Esophagus muscularis mucosa (tissue), 4 donors: ENCODE results near the gene HERPUD2. TPM values are rescaled to one million over a fixed set of nuclear protein-coding genes. Genes with fewer than 3 reads are reported as not detected.
"Not testable (repeated sequence)": the region's sequence is repeated elsewhere in the genome, so short reads cannot be mapped to it uniquely, and the experiment has no call there.

Experiments
- DNase-seq: peaks from one replicate; pipeline ENCODE4 v3.0.0-alpha.2; 2017; ENCODE audit errors: extremely low spot score
- H3K27ac ChIP-seq, 4 donors: fragments of 200-600 bp; sonication (generic); replicated peaks in 1 of 4; 1 replicate in 3 of 4; 2 replicates in 1 of 4; pipeline ENCODE4 v1.5.1; 2016 to 2019; ENCODE audit warnings: mild to moderate bottlenecking in 1 of 4
- H3K27me3 ChIP-seq, 4 donors: fragments of 200-600 bp; sonication (generic); one replicate each; pipeline versions ENCODE4 v1.5.1 to v1.6.0; 2016 to 2019
- H3K36me3 ChIP-seq, 4 donors: fragments of 200-600 bp; sonication (generic); one replicate each; pipeline ENCODE4 v1.5.1; 2016 to 2019
- H3K4me1 ChIP-seq, 4 donors: fragments of 200-600 bp; sonication (generic); one replicate each; pipeline ENCODE4 v1.5.1; 2016 to 2019
- H3K4me3 ChIP-seq, 4 donors: fragments of 200-600 bp; sonication (generic); 1 replicate in 2 of 4; 2 replicates in 2 of 4; pipeline ENCODE4 v1.5.1; 2016 to 2019; ENCODE audit warnings: mild to moderate bottlenecking in 4 of 4, moderate library complexity in 1 of 4
- H3K9me3 ChIP-seq, 4 donors: fragments of 200-600 bp; sonication (generic); 1 replicate in 3 of 4; 2 replicates in 1 of 4; pipeline ENCODE4 v1.5.1; 2016 to 2019
- EP300 ChIP-seq: sonication (generic); formaldehyde crosslinking; IDR thresholded peaks from one replicate; pipeline ENCODE4 v1.6.1; 2017; ENCODE audit warnings: antibody characterized with exemption
- POLR2A ChIP-seq: fragments of 450-650 bp; IDR thresholded peaks from one replicate; pipeline ENCODE4 v1.6.1; 2017; ENCODE audit warnings: antibody characterized with exemption, moderate library complexity, mild to moderate bottlenecking, low read depth
- POLR2AphosphoS5 ChIP-seq, 2 donors: sonication (generic); formaldehyde crosslinking; IDR thresholded peaks; one replicate each; pipeline ENCODE4 v1.6.1; 2017; ENCODE audit warnings: antibody characterized with exemption in 2 of 2
- WGBS: methylation state at CpG from one replicate; pipeline ENCODE4 v1.1.5; 2018; 5-methylcytosine and 5-hydroxymethylcytosine counted together
- intact Hi-C: fragments of 100-400 bp; cut with DNase I; formaldehyde crosslinking; loops from one replicate; pipeline ENCODE4 v1.15.1; 2023
- total RNA-seq, 4 donors: library from RNA; depleted of rRNA; stranded (reverse); fragments of >200 nt; gene quantifications; one replicate each; pipeline versions ENCODE4 v1.1.0 to v1.2.1, GENCODE V29; 2016
- TF ChIP-seq, protein P1 (sequence below), 3 experiments: fragments of 200-600 bp in 2 of 3; fragments of 450-650 bp in 1 of 3; sonication (generic) in 2 of 3; IDR thresholded peaks; one replicate each; pipeline ENCODE4 v1.5.1; 2017 to 2019; ENCODE audit warnings: antibody characterized with exemption in 3 of 3, mild to moderate bottlenecking in 2 of 3, moderate library complexity in 1 of 3

HERPUD2 gene
- total RNA-seq, 4 donors from 2014 or later, result 25.3 to 43.4 (median 33.9) TPM

DNA sequence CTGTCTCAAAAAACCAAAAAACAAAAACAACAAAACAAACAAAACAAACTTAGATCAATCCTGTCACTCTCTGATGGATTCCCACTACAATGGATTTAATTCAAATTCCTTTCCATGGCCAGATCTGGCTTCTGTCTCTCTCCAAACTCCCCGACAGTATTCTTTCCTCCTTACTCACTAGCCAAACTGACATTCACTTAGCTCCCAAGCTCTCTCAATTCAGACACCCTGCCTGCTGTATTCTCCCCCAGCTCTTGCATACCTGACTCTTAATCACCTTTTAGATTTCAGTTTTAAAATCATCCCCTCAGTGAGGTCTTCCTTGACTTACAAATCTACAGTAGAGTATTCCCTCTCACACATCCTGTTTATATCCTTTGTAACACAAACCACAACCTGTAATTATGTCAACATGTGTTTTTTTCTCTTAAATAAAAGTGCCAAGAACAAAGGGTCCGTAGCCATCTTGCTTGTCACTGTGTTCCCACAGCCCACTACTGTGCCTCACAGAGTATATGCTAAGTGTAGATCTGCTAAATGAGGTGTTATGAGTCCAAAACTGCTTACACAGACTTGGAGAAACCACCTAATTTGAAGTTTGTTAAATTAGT lies 14.4 kb downstream of the HERPUD2 start:
- H3K27ac ChIP-seq, result no peak overlapping the region
- no peak for DNase-seq
- peaks cover 0 to 11% (median 5%) of the 10 kb centered on the region in 4 donors for H3K36me3 ChIP-seq
- no peaks in the 10 kb centered on the region for H3K9me3 ChIP-seq
- H3K4me1 ChIP-seq, result peaks cover 25 to 45% (median 36%) of the 10 kb centered on the region in 4 donors
- no peak for TF ChIP-seq POLR2AphosphoS5 (IDR thresholded peaks at IDR 0.05)
- TF ChIP-seq EP300, result no peak
- no peak for TF ChIP-seq POLR2A
- TF ChIP-seq, protein P1, sequence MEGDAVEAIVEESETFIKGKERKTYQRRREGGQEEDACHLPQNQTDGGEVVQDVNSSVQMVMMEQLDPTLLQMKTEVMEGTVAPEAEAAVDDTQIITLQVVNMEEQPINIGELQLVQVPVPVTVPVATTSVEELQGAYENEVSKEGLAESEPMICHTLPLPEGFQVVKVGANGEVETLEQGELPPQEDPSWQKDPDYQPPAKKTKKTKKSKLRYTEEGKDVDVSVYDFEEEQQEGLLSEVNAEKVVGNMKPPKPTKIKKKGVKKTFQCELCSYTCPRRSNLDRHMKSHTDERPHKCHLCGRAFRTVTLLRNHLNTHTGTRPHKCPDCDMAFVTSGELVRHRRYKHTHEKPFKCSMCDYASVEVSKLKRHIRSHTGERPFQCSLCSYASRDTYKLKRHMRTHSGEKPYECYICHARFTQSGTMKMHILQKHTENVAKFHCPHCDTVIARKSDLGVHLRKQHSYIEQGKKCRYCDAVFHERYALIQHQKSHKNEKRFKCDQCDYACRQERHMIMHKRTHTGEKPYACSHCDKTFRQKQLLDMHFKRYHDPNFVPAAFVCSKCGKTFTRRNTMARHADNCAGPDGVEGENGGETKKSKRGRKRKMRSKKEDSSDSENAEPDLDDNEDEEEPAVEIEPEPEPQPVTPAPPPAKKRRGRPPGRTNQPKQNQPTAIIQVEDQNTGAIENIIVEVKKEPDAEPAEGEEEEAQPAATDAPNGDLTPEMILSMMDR (IDR thresholded peaks at IDR 0.05), result no peak
- WGBS, result 79% methylated on average over 2 of the region's 2 CpGs
- H3K27me3 ChIP-seq, result no peaks in the 10 kb centered on the region
- no peak overlapping the region for H3K4me3 ChIP-seq
- intact Hi-C loops, result no loop called here

DNA sequence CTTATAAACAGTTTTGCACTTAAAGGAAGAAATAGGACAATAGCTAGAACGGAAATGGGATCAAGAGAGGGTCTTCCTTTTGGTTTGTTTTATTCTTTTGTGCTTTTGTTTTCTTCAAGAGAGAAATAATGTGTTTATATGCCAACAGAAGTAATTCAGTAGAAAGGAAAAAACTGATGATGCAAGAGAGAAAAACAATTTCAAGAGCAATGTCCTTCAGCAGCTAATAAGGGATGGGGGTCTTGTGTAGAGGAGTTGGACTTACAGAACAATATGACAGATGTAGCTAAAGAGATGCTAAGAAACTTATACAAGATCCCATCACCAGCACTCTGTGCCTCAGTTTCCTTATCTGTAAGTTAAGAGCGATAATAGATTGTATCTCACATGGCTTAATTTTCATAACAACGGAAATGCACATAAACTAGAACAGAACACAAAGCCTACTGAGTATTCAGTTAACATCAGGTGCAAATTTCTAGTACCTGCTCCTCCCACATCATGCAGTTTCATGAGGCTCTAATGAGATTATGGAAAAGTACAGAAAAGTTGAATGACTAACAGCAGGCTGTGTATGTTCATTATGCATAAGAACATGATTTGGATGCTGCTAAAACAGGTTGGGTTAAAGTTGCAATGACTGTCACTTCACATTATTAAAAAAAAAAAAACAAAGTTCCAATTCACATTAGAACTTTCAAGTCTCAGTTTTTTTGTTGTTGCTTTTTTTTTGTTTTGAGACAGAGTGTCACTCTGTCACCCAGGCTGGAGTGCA lies 17.2 kb downstream of the HERPUD2 start:
- no peaks in the 10 kb centered on the region for H3K27me3 ChIP-seq
- H3K4me3 ChIP-seq, result no peak overlapping the region
- DNase-seq, result no peak
- peaks cover 25 to 47% (median 38%) of the 10 kb centered on the region in 4 donors for H3K4me1 ChIP-seq
- intact Hi-C loops, result no loop called here
- TF ChIP-seq, protein P1 (IDR thresholded peaks at IDR 0.05), result no peak
- TF ChIP-seq EP300, result no peak
- TF ChIP-seq POLR2AphosphoS5 (IDR thresholded peaks at IDR 0.05), result no peak
- no peak for TF ChIP-seq POLR2A
- H3K9me3 ChIP-seq, result no peaks in the 10 kb centered on the region
- WGBS, result 82% methylated on average over 3 of the region's 3 CpGs
- H3K36me3 ChIP-seq, result no peaks in the 10 kb centered on the region
- no peak overlapping the region for H3K27ac ChIP-seq

DNA sequence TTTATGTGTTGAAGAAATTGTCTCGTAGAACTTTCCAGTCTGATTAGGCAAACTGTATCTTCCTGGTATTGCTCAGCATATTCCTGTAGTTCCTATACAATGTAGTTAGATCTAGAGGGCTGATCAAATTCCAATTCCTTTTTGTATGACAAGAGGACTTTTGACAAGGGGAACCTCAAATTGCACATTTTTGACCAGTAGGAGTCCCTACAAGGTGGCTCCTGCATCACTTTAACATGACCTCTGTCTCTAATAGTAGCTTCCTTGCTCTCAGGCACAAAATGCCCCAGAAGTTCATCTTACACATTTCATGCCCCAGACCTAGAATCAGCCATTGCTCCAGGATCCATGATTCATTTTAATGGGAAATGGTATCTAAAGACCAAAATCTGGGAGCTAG lies 18.7 kb downstream of the HERPUD2 start:
- Histone ChIP-seq H3K4me1 (peaks cover 28 to 59% (median 48%) of the 10 kb centered on the region in 4 donors), H3K4me3 (no peak overlapping the region), H3K36me3 (no peaks in the 10 kb centered on the region), H3K9me3 (no peaks in the 10 kb centered on the region), H3K27me3 (no peaks in the 10 kb centered on the region), H3K27ac (no peak overlapping the region)
- TF ChIP-seq, protein P1 (IDR thresholded peaks at IDR 0.05), result no peak
- TF ChIP-seq POLR2AphosphoS5 (IDR thresholded peaks at IDR 0.05) (no peak), POLR2A (no peak), EP300 (no peak)
- no peak for DNase-seq
- WGBS, result 57% methylated on average over 1 of the region's 1 CpG
- intact Hi-C loops, result no loop called here

DNA sequence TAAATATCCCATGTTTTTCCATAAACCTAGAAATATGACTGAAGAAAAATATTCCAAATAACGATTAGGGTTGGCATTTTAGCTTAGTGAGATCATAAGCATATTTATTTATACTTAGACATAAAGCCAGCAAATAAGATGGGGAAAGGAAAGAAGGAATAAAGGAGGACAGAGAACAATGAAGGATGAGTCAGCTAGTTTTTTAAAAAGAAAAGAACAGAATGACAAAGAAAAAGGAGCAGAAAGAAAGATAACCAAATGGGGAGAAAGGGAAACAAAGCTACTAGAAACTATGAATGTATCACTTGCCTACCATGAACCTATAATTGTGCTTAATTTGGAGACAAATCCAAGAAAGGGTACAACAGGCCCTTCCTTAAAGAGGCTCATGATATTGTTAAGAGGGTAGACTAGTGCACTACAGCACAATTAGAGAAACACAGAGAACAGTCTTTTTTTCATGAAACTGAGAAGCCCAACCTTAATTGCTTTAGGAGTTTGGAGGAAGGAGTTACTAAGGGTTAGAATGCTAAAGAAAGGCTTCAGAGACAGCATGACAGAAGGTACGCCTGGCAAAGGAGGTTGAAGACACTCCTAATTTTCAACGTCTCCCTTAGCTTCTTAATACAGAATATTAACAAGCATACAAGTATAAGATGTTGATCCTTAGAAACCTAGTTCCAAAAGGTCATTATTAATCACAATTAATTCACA lies 23.9 kb downstream of the HERPUD2 start:
- intact Hi-C loops, result no loop called here
- TF ChIP-seq POLR2A, result no peak
- no peak for TF ChIP-seq POLR2AphosphoS5 (IDR thresholded peaks at IDR 0.05)
- TF ChIP-seq, protein P1 (IDR thresholded peaks at IDR 0.05), result no peak
- TF ChIP-seq EP300, result no peak
- WGBS, result 69% methylated on average over 3 of the region's 3 CpGs
- Histone ChIP-seq H3K27ac (no peak overlapping the region), H3K4me1 (peaks cover 15 to 36% (median 26%) of the 10 kb centered on the region in 4 donors), H3K9me3 (no peaks in the 10 kb centered on the region), H3K4me3 (no peak overlapping the region), H3K36me3 (peaks cover 9 to 17% (median 14%) of the 10 kb centered on the region in 4 donors), H3K27me3 (no peaks in the 10 kb centered on the region)
- DNase-seq, result no peak

DNA sequence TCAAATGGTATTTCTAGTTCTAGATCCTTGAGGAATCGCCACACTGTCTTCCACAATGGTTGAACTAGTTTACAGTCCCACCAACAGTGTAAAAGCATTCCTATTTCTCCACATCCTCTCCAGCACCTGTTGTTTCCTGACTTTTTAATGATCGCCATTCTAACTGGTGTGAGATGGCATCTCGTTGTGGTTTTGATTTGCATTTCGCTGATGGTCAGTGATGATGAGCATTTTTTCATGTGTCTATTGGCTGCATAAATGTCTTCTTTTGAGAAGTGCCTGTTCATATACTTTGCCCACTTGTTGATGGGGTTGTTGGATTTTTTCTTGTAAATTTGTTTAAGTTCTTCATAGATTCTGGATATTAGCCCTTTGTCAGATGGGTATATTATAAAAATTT lies 34.5 kb downstream of the HERPUD2 start:
- H3K27me3 ChIP-seq, H3K27ac ChIP-seq, intact Hi-C loops, H3K9me3 ChIP-seq, H3K4me1 ChIP-seq, H3K4me3 ChIP-seq, DNase-seq: not testable (repeated sequence)
- H3K36me3 ChIP-seq, result peaks cover 6 to 23% (median 16%) of the 10 kb centered on the region in 4 donors
- 100% methylated on average over 4 of the region's 4 CpGs for WGBS
